Liver (tissue), 9 donors: ENCODE data around the gene CHRNG. TPM values are rescaled to one million over a fixed set of nuclear protein-coding genes. Genes with fewer than 3 reads are reported as not detected.

Experiments
- DNase-seq: peaks from one replicate; pipeline ENCODE4 v3.0.0-alpha.2; 2017; ENCODE audit warnings: low spot score
- H3K27ac ChIP-seq, 2 donors: one replicate each; pipeline ENCODE4 v1.7.0; 2013; ENCODE audit warnings: inconsistent platforms in 2 of 2, low read length in 2 of 2, control low read depth in 1 of 2, low read depth in 1 of 2, mild to moderate bottlenecking in 1 of 2
- H3K27me3 ChIP-seq, 4 donors: one replicate each; pipeline versions ENCODE4 v1.6.1 to v1.7.0; 2013; ENCODE audit warnings: low read length in 3 of 4, inconsistent platforms in 1 of 4, mild to moderate bottlenecking in 1 of 4, moderate library complexity in 1 of 4; ENCODE audit not compliant: control insufficient read depth in 4 of 4, insufficient read depth in 4 of 4
- H3K36me3 ChIP-seq, 4 donors: one replicate each; pipeline versions ENCODE4 v1.6.1 to v1.7.0; 2013; ENCODE audit warnings: low read length in 3 of 4, mild to moderate bottlenecking in 3 of 4, low read depth in 1 of 4, moderate library complexity in 1 of 4; ENCODE audit not compliant: control insufficient read depth in 4 of 4, insufficient read depth in 3 of 4
- H3K4me1 ChIP-seq, 4 donors: one replicate each; pipeline versions ENCODE4 v1.6.1 to v1.7.0; 2013; ENCODE audit warnings: low read length in 3 of 4, mild to moderate bottlenecking in 3 of 4, moderate library complexity in 1 of 4; ENCODE audit not compliant: control insufficient read depth in 4 of 4, insufficient read depth in 4 of 4
- H3K4me3 ChIP-seq, 3 donors: one replicate each; pipeline versions ENCODE4 v1.6.1 to v1.7.0; 2013; ENCODE audit warnings: low read length in 3 of 3, control low read depth in 1 of 3, low read depth in 1 of 3, mild to moderate bottlenecking in 1 of 3
- H3K9ac ChIP-seq, 2 donors: one replicate each; pipeline ENCODE4 v1.7.0; 2013; ENCODE audit warnings: low read length in 2 of 2, mild to moderate bottlenecking in 2 of 2, moderate library complexity in 2 of 2, control low read depth in 1 of 2, low read depth in 1 of 2
- H3K9me3 ChIP-seq, 4 donors: one replicate each; pipeline versions ENCODE4 v1.6.1 to v1.7.0; 2013; ENCODE audit warnings: low read length in 3 of 4; ENCODE audit not compliant: control insufficient read depth in 4 of 4
- CTCF ChIP-seq: fragments of 150-350 bp; IDR thresholded peaks from 2 replicates; pipeline ENCODE4 v1.5.1; 2017; ENCODE audit warnings: improper control_type of control experiment, low read depth, low read length; ENCODE audit not compliant: missing input control
- EGR1 ChIP-seq, 2 donors: IDR thresholded peaks; 2 replicates each; pipeline ENCODE4 v1.6.1; 2016 to 2018; ENCODE audit warnings: antibody characterized with exemption in 2 of 2, low read depth in 2 of 2
- FOXA1 ChIP-seq: IDR thresholded peaks from 2 replicates; pipeline ENCODE4 v1.6.1; 2016; ENCODE audit warnings: antibody characterized with exemption
- FOXA2 ChIP-seq: IDR thresholded peaks from 2 replicates; pipeline ENCODE4 v1.6.1; 2016; ENCODE audit warnings: antibody characterized with exemption
- GABPA ChIP-seq, 2 donors: IDR thresholded peaks in 1 of 2; conservative IDR thresholded peaks in 1 of 2; 2 replicates each; pipeline ENCODE4 v1.6.1; 2016; ENCODE audit warnings: antibody characterized with exemption in 2 of 2, mild to moderate bottlenecking in 1 of 2, moderate library complexity in 1 of 2
- HNF4A ChIP-seq, 2 donors: conservative IDR thresholded peaks; 2 replicates each; pipeline ENCODE4 v1.6.1; 2016; ENCODE audit warnings: antibody characterized with exemption in 2 of 2, mild to moderate bottlenecking in 2 of 2
- HNF4G ChIP-seq: IDR thresholded peaks from 2 replicates; pipeline ENCODE4 v1.6.1; 2016; ENCODE audit warnings: antibody characterized with exemption
- JUND ChIP-seq, 2 donors: IDR thresholded peaks; 2 replicates each; pipeline ENCODE4 v1.6.1; 2016; ENCODE audit warnings: antibody characterized with exemption in 2 of 2
- NR2F2 ChIP-seq: IDR thresholded peaks from 2 replicates; pipeline ENCODE4 v1.6.1; 2016; ENCODE audit warnings: antibody characterized with exemption
- RAD21 ChIP-seq, 2 donors: IDR thresholded peaks; 2 replicates each; pipeline ENCODE4 v1.6.1; 2016; ENCODE audit warnings: antibody characterized with exemption in 2 of 2, mild to moderate bottlenecking in 2 of 2
- RXRA ChIP-seq, 2 donors: IDR thresholded peaks; 2 replicates each; pipeline ENCODE4 v1.6.1; 2017 to 2018; ENCODE audit warnings: antibody characterized with exemption in 2 of 2, mild to moderate bottlenecking in 1 of 2
- SP1 ChIP-seq: IDR thresholded peaks from 2 replicates; pipeline ENCODE4 v1.6.1; 2018; ENCODE audit warnings: antibody characterized with exemption, mild to moderate bottlenecking
- TAF1 ChIP-seq: conservative IDR thresholded peaks from 2 replicates; pipeline ENCODE4 v1.6.1; 2016; ENCODE audit warnings: antibody characterized with exemption, mild to moderate bottlenecking
- YY1 ChIP-seq: IDR thresholded peaks from 2 replicates; pipeline ENCODE4 v1.6.1; 2016; ENCODE audit warnings: antibody characterized with exemption, mild to moderate bottlenecking
- WGBS: extraction: QIAGEN DNeasy Blood & Tissue Kit; methylation state at CpG from one replicate; pipeline ENCODE4 v1.1.7; 2013; 5-methylcytosine and 5-hydroxymethylcytosine counted together
- polyA plus RNA-seq, 2 donors: library from polyadenylated mRNA; stranded (reverse) in 1 of 2; unstranded in 1 of 2; fragments of 200-250 nt in 1 of 2; fragments of >200 nt in 1 of 2; fragmentation: Nextera tagmentation in 1 of 2; extraction: Ambion mirVana in 1 of 2; gene quantifications; one replicate each; pipeline versions ENCODE4 v1.2.1 to v1.2.3, GENCODE V29; 2013 to 2015
- total RNA-seq, 2 donors: library from RNA; depleted of rRNA; stranded (reverse); fragments of >200 nt; gene quantifications; one replicate each; pipeline ENCODE4 v1.2.3, GENCODE V29; 2014
- TF ChIP-seq, protein P1 (sequence below): IDR thresholded peaks from 2 replicates; pipeline ENCODE4 v1.6.1; 2016; ENCODE audit warnings: antibody characterized with exemption
- TF ChIP-seq, protein P2 (sequence below): IDR thresholded peaks from 2 replicates; pipeline ENCODE4 v1.6.1; 2016; ENCODE audit warnings: antibody characterized with exemption
- TF ChIP-seq, protein P3 (sequence below): IDR thresholded peaks from 2 replicates; pipeline ENCODE4 v1.6.1; 2016; ENCODE audit warnings: antibody characterized with exemption
- donor health status: healthy.
- donor health status: healthy.
- donor health status: healthy.
- donor health status: healthy.
- donor health status: healthy.

Gene CHRNG
- total and polyA plus RNA-seq, 4 donors: not detected

GRCh38 chr2:232556426-232556825, 16.9 kb downstream of the CHRNG start:
- H3K9me3 ChIP-seq: no peaks in the 10 kb centered on the region
- peaks cover under 1 to 15% (median 9%) of the 10 kb centered on the region in 4 donors for H3K4me1 ChIP-seq
- H3K27me3 ChIP-seq: no peaks in the 10 kb centered on the region
- H3K4me3 ChIP-seq: no peak overlapping the region
- H3K9ac ChIP-seq: no peak overlapping the region
- H3K36me3 ChIP-seq: peaks cover 7 to 35% (median 28%) of the 10 kb centered on the region in 4 donors
- TF ChIP-seq JUND (IDR thresholded peaks at IDR 0.05): no peak
- peak in 1 of 2 donors; percentile 22 for TF ChIP-seq HNF4A (conservative IDR thresholded peaks at IDR 0.05)
- TF ChIP-seq, protein P1, sequence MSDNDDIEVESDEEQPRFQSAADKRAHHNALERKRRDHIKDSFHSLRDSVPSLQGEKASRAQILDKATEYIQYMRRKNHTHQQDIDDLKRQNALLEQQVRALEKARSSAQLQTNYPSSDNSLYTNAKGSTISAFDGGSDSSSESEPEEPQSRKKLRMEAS: no peak
- no peak for TF ChIP-seq FOXA1
- TF ChIP-seq RAD21 (IDR thresholded peaks at IDR 0.05): no peak
- WGBS: 78% methylated on average over 3 of the region's 3 CpGs
- H3K27ac ChIP-seq: no peak overlapping the region
- no peak for DNase-seq

GRCh38 chr2:232562515-232563151, 23.1 kb downstream of the CHRNG start:
- TF ChIP-seq RXRA (IDR thresholded peaks at IDR 0.05) (no peak), FOXA1 (no peak)
- no peak overlapping the region for H3K27ac ChIP-seq
- DNase-seq: no peak
- 91% methylated on average over 8 of the region's 8 CpGs for WGBS
- H3K36me3 ChIP-seq: peaks cover 16 to 62% (median 51%) of the 10 kb centered on the region in 4 donors
- no peaks in the 10 kb centered on the region for H3K27me3 ChIP-seq
- no peaks in the 10 kb centered on the region for H3K9me3 ChIP-seq
- no peak overlapping the region for H3K9ac ChIP-seq
- H3K4me1 ChIP-seq: no peaks in the 10 kb centered on the region
- no peak overlapping the region for H3K4me3 ChIP-seq

DNA sequence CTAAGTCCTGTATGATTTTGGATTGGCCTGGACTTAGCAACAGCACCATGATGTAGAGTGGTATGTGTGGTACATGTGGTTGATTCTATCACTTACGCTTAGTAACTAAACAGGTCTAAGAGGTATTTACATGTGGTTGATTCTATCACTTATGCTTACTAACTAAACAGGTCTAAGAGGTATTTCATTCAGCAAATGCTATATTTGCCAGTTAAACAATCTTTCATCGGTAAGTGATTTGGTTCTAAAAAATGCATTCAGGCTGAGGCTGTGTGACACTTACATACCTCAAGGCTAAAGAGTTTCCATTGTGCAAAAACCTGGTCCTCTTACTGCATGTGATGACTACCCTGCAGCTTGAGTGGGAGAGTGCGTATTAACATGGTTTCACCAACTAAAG, 24.1 kb downstream of the CHRNG start:
- Histone ChIP-seq H3K4me1 (no peaks in the 10 kb centered on the region), H3K9me3 (no peaks in the 10 kb centered on the region), H3K27me3 (no peaks in the 10 kb centered on the region), H3K4me3 (no peak overlapping the region), H3K36me3 (peaks cover 13 to 65% (median 55%) of the 10 kb centered on the region in 4 donors), H3K27ac (no peak overlapping the region), H3K9ac (no peak overlapping the region)
- DNase-seq: no peak
- 79% methylated on average over 3 of the region's 3 CpGs for WGBS
- TF ChIP-seq HNF4G (no peak), HNF4A (conservative IDR thresholded peaks at IDR 0.05) (no peak), SP1 (no peak), RAD21 (IDR thresholded peaks at IDR 0.05) (no peak), TAF1 (no peak), GABPA (IDR thresholded peaks at IDR 0.05 in 1 of 2, conservative IDR thresholded peaks at IDR 0.05 in 1 of 2) (no peak), FOXA2 (no peak)

GRCh38 chr2:232567721-232568120, 28.2 kb downstream of the CHRNG start:
- H3K4me3 ChIP-seq: no peak overlapping the region
- H3K27ac ChIP-seq: no peak overlapping the region
- no peak for DNase-seq
- peaks cover 9 to 59% (median 52%) of the 10 kb centered on the region in 4 donors for H3K36me3 ChIP-seq
- H3K9ac ChIP-seq: no peak overlapping the region
- H3K9me3 ChIP-seq: no peaks in the 10 kb centered on the region
- H3K4me1 ChIP-seq: peaks cover 5 to 15% (median 14%) of the 10 kb centered on the region in 4 donors
- H3K27me3 ChIP-seq: no peaks in the 10 kb centered on the region
- TF ChIP-seq NR2F2: no peak
- TF ChIP-seq FOXA2: no peak
- TF ChIP-seq, protein P2, sequence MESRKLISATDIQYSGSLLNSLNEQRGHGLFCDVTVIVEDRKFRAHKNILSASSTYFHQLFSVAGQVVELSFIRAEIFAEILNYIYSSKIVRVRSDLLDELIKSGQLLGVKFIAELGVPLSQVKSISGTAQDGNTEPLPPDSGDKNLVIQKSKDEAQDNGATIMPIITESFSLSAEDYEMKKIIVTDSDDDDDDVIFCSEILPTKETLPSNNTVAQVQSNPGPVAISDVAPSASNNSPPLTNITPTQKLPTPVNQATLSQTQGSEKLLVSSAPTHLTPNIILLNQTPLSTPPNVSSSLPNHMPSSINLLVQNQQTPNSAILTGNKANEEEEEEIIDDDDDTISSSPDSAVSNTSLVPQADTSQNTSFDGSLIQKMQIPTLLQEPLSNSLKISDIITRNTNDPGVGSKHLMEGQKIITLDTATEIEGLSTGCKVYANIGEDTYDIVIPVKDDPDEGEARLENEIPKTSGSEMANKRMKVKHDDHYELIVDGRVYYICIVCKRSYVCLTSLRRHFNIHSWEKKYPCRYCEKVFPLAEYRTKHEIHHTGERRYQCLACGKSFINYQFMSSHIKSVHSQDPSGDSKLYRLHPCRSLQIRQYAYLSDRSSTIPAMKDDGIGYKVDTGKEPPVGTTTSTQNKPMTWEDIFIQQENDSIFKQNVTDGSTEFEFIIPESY: no peak
- TF ChIP-seq HNF4A (conservative IDR thresholded peaks at IDR 0.05): no peak
- TF ChIP-seq, protein P3, sequence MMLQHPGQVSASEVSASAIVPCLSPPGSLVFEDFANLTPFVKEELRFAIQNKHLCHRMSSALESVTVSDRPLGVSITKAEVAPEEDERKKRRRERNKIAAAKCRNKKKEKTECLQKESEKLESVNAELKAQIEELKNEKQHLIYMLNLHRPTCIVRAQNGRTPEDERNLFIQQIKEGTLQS: no peak
- no peak for TF ChIP-seq RXRA (IDR thresholded peaks at IDR 0.05)
- TF ChIP-seq GABPA (IDR thresholded peaks at IDR 0.05 in 1 of 2, conservative IDR thresholded peaks at IDR 0.05 in 1 of 2): no peak
- no peak for TF ChIP-seq HNF4G
- no peak for TF ChIP-seq JUND (IDR thresholded peaks at IDR 0.05)
- TF ChIP-seq RAD21 (IDR thresholded peaks at IDR 0.05): no peak
- TF ChIP-seq, protein P1: no peak
- TF ChIP-seq FOXA1: no peak
- TF ChIP-seq TAF1: no peak
- no peak for TF ChIP-seq EGR1 (IDR thresholded peaks at IDR 0.05; ENCODE audit: low read depth in 2 of 2)
- no peak for TF ChIP-seq CTCF
- no peak for TF ChIP-seq YY1
- no peak for TF ChIP-seq SP1
